ENCODE data around the gene CNOT4.

Gene CNOT4

DNA sequence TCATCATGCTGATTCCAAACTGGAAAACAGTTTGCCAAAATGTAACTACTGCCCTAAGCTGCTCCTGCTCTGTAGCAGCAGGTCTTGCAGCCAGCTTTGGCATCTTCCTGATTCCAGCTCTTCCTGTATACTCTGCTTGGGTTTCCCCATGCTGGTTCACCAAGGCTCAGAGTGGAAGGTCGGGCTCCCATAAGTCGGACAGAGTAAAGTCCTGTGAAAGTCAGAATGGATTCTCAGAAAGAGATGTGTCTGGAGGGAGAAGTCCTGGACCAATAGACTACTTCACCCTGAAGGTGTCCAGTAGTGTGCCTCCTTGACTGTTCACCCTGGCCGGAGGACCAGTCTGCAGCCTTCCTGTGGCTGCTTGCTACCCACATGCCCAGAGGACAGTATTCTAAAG lies 182.4 kb downstream of the CNOT4 start:
- H3K9ac ChIP-seq (ENCODE audit: low read depth, low read length, poor library complexity): no peak overlapping the region
- no peak overlapping the region for H3K4me2 ChIP-seq (ENCODE audit: insufficient read depth, low read length, poor library complexity, severe bottlenecking)
- no peak overlapping the region for H2AK5ac ChIP-seq (ENCODE audit: low read depth, low read length)
- no peak overlapping the region for H4K8ac ChIP-seq (ENCODE audit: low read depth, low read length)
- H3K23ac ChIP-seq (ENCODE audit: low read depth, low read length, poor library complexity): no peak overlapping the region
- no peaks in the 10 kb centered on the region for H3K4me1 ChIP-seq (ENCODE audit: control insufficient read depth in 2 of 2, insufficient read depth in 1 of 2, low read depth in 1 of 2, low read length in 2 of 2)
- H3K4me3 ChIP-seq (ENCODE audit: low read length in 2 of 2): no peak overlapping the region
- no peak overlapping the region for H3K18ac ChIP-seq (ENCODE audit: low read length)
- no CpG with 5 or more reads among the region's 3 CpGs for WGBS, 2 donors (ENCODE audit: extremely low coverage in 2 of 2, insufficient read length in 2 of 2, insufficient replicate concordance in 1 of 2)
- H3K27ac ChIP-seq (replicated peaks; ENCODE audit: low read length): no peak overlapping the region
- H2BK120ac ChIP-seq (ENCODE audit: low read depth, low read length): no peak overlapping the region
- DNase-seq (ENCODE audit: low spot score): no peak
- H4K91ac ChIP-seq (ENCODE audit: low read depth, low read length, poor library complexity): no peak overlapping the region
- H2BK5ac ChIP-seq (ENCODE audit: low read length): no peak overlapping the region
- H3K14ac ChIP-seq (ENCODE audit: low read length): no peak overlapping the region
- no peaks in the 10 kb centered on the region for H3K27me3 ChIP-seq (ENCODE audit: control insufficient read depth in 3 of 3, insufficient read depth in 3 of 3, low read depth in 1 of 3, low read length in 3 of 3)
- no peak overlapping the region for H2BK12ac ChIP-seq (ENCODE audit: low read length)
- H2BK15ac ChIP-seq (ENCODE audit: low read length): no peak overlapping the region
- no peak overlapping the region for H2AFZ ChIP-seq (ENCODE audit: low read length)
- no peaks in the 10 kb centered on the region for H3K36me3 ChIP-seq (replicated peaks in 1 of 2; ENCODE audit: control insufficient read depth in 2 of 2, insufficient read depth in 2 of 2, low read length in 2 of 2)
- H3K4ac ChIP-seq (ENCODE audit: low read length): no peak overlapping the region
- no peaks in the 10 kb centered on the region for H3K9me3 ChIP-seq (replicated peaks in 1 of 2; ENCODE audit: control insufficient read depth in 2 of 2, insufficient read depth in 1 of 2, low read depth in 1 of 2, low read length in 2 of 2)
- no peaks in the 10 kb centered on the region for H3K79me1 ChIP-seq (ENCODE audit: low read depth, low read length)

- Histone ChIP-seq H2BK5ac (ENCODE audit: low read length) (no peak overlapping the region), H3K4me2 (ENCODE audit: insufficient read depth, low read length, poor library complexity, severe bottlenecking) (no peak overlapping the region)
Measured at GRCh38 chr7:135326636-135327280, 183.1 kb downstream of the CNOT4 start.

GRCh38 chr7:135322571-135323340 lies 187.1 kb downstream of the CNOT4 start:
- Histone ChIP-seq H3K4me3 (ENCODE audit: low read length in 2 of 2) (no peak overlapping the region), H2BK120ac (ENCODE audit: low read depth, low read length) (no peak overlapping the region), H3K23ac (ENCODE audit: low read depth, low read length, poor library complexity) (no peak overlapping the region), H2AK5ac (ENCODE audit: low read depth, low read length) (no peak overlapping the region), H2BK12ac (ENCODE audit: low read length) (no peak overlapping the region), H3K18ac (ENCODE audit: low read length) (no peak overlapping the region), H2BK5ac (ENCODE audit: low read length) (no peak overlapping the region), H3K4me1 (ENCODE audit: control insufficient read depth in 2 of 2, insufficient read depth in 1 of 2, low read depth in 1 of 2, low read length in 2 of 2) (peaks cover 0 to 2% of the 10 kb centered on the region in 2 donors), H2BK15ac (ENCODE audit: low read length) (no peak overlapping the region), H4K8ac (ENCODE audit: low read depth, low read length) (no peak overlapping the region), H3K4ac (ENCODE audit: low read length) (no peak overlapping the region), H4K91ac (ENCODE audit: low read depth, low read length, poor library complexity) (no peak overlapping the region), H3K27me3 (ENCODE audit: control insufficient read depth in 3 of 3, insufficient read depth in 3 of 3, low read depth in 1 of 3, low read length in 3 of 3) (no peaks in the 10 kb centered on the region), H3K9me3 (replicated peaks in 1 of 2; ENCODE audit: control insufficient read depth in 2 of 2, insufficient read depth in 1 of 2, low read depth in 1 of 2, low read length in 2 of 2) (no peaks in the 10 kb centered on the region), H3K9ac (ENCODE audit: low read depth, low read length, poor library complexity) (no peak overlapping the region), H3K79me1 (ENCODE audit: low read depth, low read length) (no peaks in the 10 kb centered on the region), H3K36me3 (replicated peaks in 1 of 2; ENCODE audit: control insufficient read depth in 2 of 2, insufficient read depth in 2 of 2, low read length in 2 of 2) (no peaks in the 10 kb centered on the region), H3K27ac (replicated peaks; ENCODE audit: low read length) (no peak overlapping the region), H3K4me2 (ENCODE audit: insufficient read depth, low read length, poor library complexity, severe bottlenecking) (no peak overlapping the region), H2AFZ (ENCODE audit: low read length) (no peak overlapping the region), H3K14ac (ENCODE audit: low read length) (no peak overlapping the region)
- WGBS, 2 donors (ENCODE audit: extremely low coverage in 2 of 2, insufficient read length in 2 of 2, insufficient replicate concordance in 1 of 2): no CpG with 5 or more reads among the region's 1 CpG
- DNase-seq (ENCODE audit: low spot score): no peak

More at GRCh38 chr7:135326636-135327280, 183.1 kb downstream of the CNOT4 start:
- H3K79me1 ChIP-seq (ENCODE audit: low read depth, low read length): no peaks in the 10 kb centered on the region
- H3K4ac ChIP-seq (ENCODE audit: low read length): no peak overlapping the region
- H3K4me1 ChIP-seq (ENCODE audit: control insufficient read depth in 2 of 2, insufficient read depth in 1 of 2, low read depth in 1 of 2, low read length in 2 of 2): no peaks in the 10 kb centered on the region
- H4K8ac ChIP-seq (ENCODE audit: low read depth, low read length): no peak overlapping the region
- H3K27ac ChIP-seq (replicated peaks; ENCODE audit: low read length): no peak overlapping the region
- DNase-seq (ENCODE audit: low spot score): no peak
- H2BK120ac ChIP-seq (ENCODE audit: low read depth, low read length): no peak overlapping the region
- no peak overlapping the region for H2AK5ac ChIP-seq (ENCODE audit: low read depth, low read length)
- no peaks in the 10 kb centered on the region for H3K27me3 ChIP-seq (ENCODE audit: control insufficient read depth in 3 of 3, insufficient read depth in 3 of 3, low read depth in 1 of 3, low read length in 3 of 3)
- H2BK12ac ChIP-seq (ENCODE audit: low read length): no peak overlapping the region
- H4K91ac ChIP-seq (ENCODE audit: low read depth, low read length, poor library complexity): no peak overlapping the region
- H3K9ac ChIP-seq (ENCODE audit: low read depth, low read length, poor library complexity): no peak overlapping the region
- no peak overlapping the region for H2BK15ac ChIP-seq (ENCODE audit: low read length)
- no peak overlapping the region for H3K18ac ChIP-seq (ENCODE audit: low read length)
- H3K9me3 ChIP-seq (replicated peaks in 1 of 2; ENCODE audit: control insufficient read depth in 2 of 2, insufficient read depth in 1 of 2, low read depth in 1 of 2, low read length in 2 of 2): no peaks in the 10 kb centered on the region
- no peaks in the 10 kb centered on the region for H3K36me3 ChIP-seq (replicated peaks in 1 of 2; ENCODE audit: control insufficient read depth in 2 of 2, insufficient read depth in 2 of 2, low read length in 2 of 2)
- H3K14ac ChIP-seq (ENCODE audit: low read length): no peak overlapping the region
- no peak overlapping the region for H2AFZ ChIP-seq (ENCODE audit: low read length)
- no peak overlapping the region for H3K4me3 ChIP-seq (ENCODE audit: low read length in 2 of 2)
- no peak overlapping the region for H3K23ac ChIP-seq (ENCODE audit: low read depth, low read length, poor library complexity)

DNA sequence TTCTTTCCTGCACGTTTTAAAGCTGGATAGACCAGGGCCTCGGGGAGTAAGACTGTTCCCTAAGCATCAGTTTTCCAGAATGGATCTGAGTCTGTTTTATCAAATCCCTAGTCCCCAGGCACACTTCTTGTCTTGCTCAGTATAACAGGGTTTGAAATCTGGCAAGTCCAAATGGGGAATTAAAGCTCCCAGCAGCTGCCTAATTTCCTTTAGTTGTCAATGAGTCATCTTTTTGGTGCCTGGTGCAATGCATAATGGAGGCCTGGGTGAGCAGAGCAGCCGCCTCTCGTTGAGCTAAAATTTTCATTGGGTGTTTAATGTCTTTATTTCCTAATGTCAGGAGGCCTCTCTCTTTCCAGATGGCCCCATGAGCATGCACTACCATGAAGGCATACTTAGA lies 188.3 kb downstream of the CNOT4 start:
- no peak overlapping the region for H3K4me2 ChIP-seq (ENCODE audit: insufficient read depth, low read length, poor library complexity, severe bottlenecking)
- H2BK120ac ChIP-seq (ENCODE audit: low read depth, low read length): no peak overlapping the region
- H3K4ac ChIP-seq (ENCODE audit: low read length): no peak overlapping the region
- H3K14ac ChIP-seq (ENCODE audit: low read length): no peak overlapping the region
- no peaks in the 10 kb centered on the region for H3K36me3 ChIP-seq (replicated peaks in 1 of 2; ENCODE audit: control insufficient read depth in 2 of 2, insufficient read depth in 2 of 2, low read length in 2 of 2)
- no peaks in the 10 kb centered on the region for H3K79me1 ChIP-seq (ENCODE audit: low read depth, low read length)
- no peak overlapping the region for H4K8ac ChIP-seq (ENCODE audit: low read depth, low read length)
- WGBS, 2 donors (ENCODE audit: extremely low coverage in 2 of 2, insufficient read length in 2 of 2, insufficient replicate concordance in 1 of 2): no CpG with 5 or more reads among the region's 4 CpGs
- H2BK15ac ChIP-seq (ENCODE audit: low read length): no peak overlapping the region
- H3K4me3 ChIP-seq (ENCODE audit: low read length in 2 of 2): no peak overlapping the region
- no peak overlapping the region for H3K18ac ChIP-seq (ENCODE audit: low read length)
- no peak overlapping the region for H3K27ac ChIP-seq (replicated peaks; ENCODE audit: low read length)
- no peak overlapping the region for H2BK12ac ChIP-seq (ENCODE audit: low read length)
- no peak overlapping the region for H2AK5ac ChIP-seq (ENCODE audit: low read depth, low read length)
- H3K23ac ChIP-seq (ENCODE audit: low read depth, low read length, poor library complexity): no peak overlapping the region
- H3K4me1 ChIP-seq (ENCODE audit: control insufficient read depth in 2 of 2, insufficient read depth in 1 of 2, low read depth in 1 of 2, low read length in 2 of 2): peaks cover 0 to 2% of the 10 kb centered on the region in 2 donors
- no peaks in the 10 kb centered on the region for H3K9me3 ChIP-seq (replicated peaks in 1 of 2; ENCODE audit: control insufficient read depth in 2 of 2, insufficient read depth in 1 of 2, low read depth in 1 of 2, low read length in 2 of 2)
- no peaks in the 10 kb centered on the region for H3K27me3 ChIP-seq (ENCODE audit: control insufficient read depth in 3 of 3, insufficient read depth in 3 of 3, low read depth in 1 of 3, low read length in 3 of 3)
- no peak overlapping the region for H4K91ac ChIP-seq (ENCODE audit: low read depth, low read length, poor library complexity)
- no peak for DNase-seq (ENCODE audit: low spot score)
- H2BK5ac ChIP-seq (ENCODE audit: low read length): no peak overlapping the region
- H2AFZ ChIP-seq (ENCODE audit: low read length): no peak overlapping the region
- no peak overlapping the region for H3K9ac ChIP-seq (ENCODE audit: low read depth, low read length, poor library complexity)

Data from neuronal stem cell (in vitro differentiated cells).